Mesothelial cell of epicardium (in vitro differentiated cells): ENCODE results near the gene C12orf56. TPM values are rescaled to one million over a fixed set of nuclear protein-coding genes. Genes with fewer than 3 reads are reported as not detected.
"Not testable (repeated sequence)": the region's sequence is repeated elsewhere in the genome, so short reads cannot be mapped to it uniquely, and the experiment has no call there.

Source experiments
- DNase-seq, 2 experiments: peaks; one replicate each; pipeline ENCODE4 v3.0.0; 2021; ENCODE audit warnings: low spot score in 2 of 2; ENCODE audit not compliant: unreplicated experiment in 2 of 2
- H3K27ac Mint-ChIP-seq: 2 replicates; pipeline ENCODE4 v1.8.0; 2021; ENCODE audit warnings: mixed read lengths
- H3K27me3 Mint-ChIP-seq: 2 replicates; pipeline ENCODE4 v1.8.0; 2021; ENCODE audit warnings: low read depth, mixed read lengths
- H3K36me3 Mint-ChIP-seq: 2 replicates; pipeline ENCODE4 v1.8.0; 2021; ENCODE audit warnings: mixed read lengths
- H3K4me1 Mint-ChIP-seq: 2 replicates; pipeline ENCODE4 v1.8.0; 2021; ENCODE audit warnings: mixed read lengths
- H3K4me3 Mint-ChIP-seq: 2 replicates; pipeline ENCODE4 v1.8.0; 2021; ENCODE audit warnings: mild to moderate bottlenecking, moderate library complexity, mixed read lengths
- H3K9me3 Mint-ChIP-seq: 2 replicates; pipeline ENCODE4 v1.8.0; 2021; ENCODE audit warnings: mixed read lengths
- CTCF ChIP-seq: fragments of 200-600 bp; sonication (generic); IDR thresholded peaks from one replicate; pipeline ENCODE4 v1.5.0; 2021; ENCODE audit warnings: antibody characterized with exemption; ENCODE audit not compliant: unreplicated experiment
- total RNA-seq: library from RNA; stranded (reverse); gene quantifications from 3 replicates; pipeline ENCODE4 v1.2.1, GENCODE V29; 2021

The C12orf56 gene
- total RNA-seq, 1 donor from 2014 or later: 0.45 TPM

- TF ChIP-seq CTCF: no peak
- Mint-ChIP-seq H3K4me3 (no peak overlapping the region), H3K9me3 (peaks cover 52% of the 10 kb centered on the region), H3K27ac (no peak overlapping the region), H3K27me3 (no peaks in the 10 kb centered on the region), H3K36me3 (peaks cover 1% of the 10 kb centered on the region), H3K4me1 (no peaks in the 10 kb centered on the region)
- DNase-seq: no peak
Observed at GRCh38 chr12:64347630-64348029, 42.9 kb downstream of the C12orf56 start.

GRCh38 chr12:64344631-64345030 is 45.9 kb downstream of the C12orf56 start:
- H3K27ac Mint-ChIP-seq, H3K36me3 Mint-ChIP-seq, H3K27me3 Mint-ChIP-seq, H3K4me3 Mint-ChIP-seq, DNase-seq, H3K4me1 Mint-ChIP-seq: not testable (repeated sequence)
- H3K9me3 Mint-ChIP-seq: peaks cover 39% of the 10 kb centered on the region

- not testable (repeated sequence) for DNase-seq, H3K4me1 Mint-ChIP-seq, H3K27ac Mint-ChIP-seq, H3K4me3 Mint-ChIP-seq, H3K36me3 Mint-ChIP-seq, H3K27me3 Mint-ChIP-seq
- H3K9me3 Mint-ChIP-seq: peaks cover 20% of the 10 kb centered on the region
Observed at GRCh38 chr12:64340546-64340945, 50.0 kb downstream of the C12orf56 start.

GRCh38 chr12:64335886-64336466 is 54.6 kb downstream of the C12orf56 start:
- no peak overlapping the region for H3K27ac Mint-ChIP-seq
- no peak for TF ChIP-seq CTCF
- no peak overlapping the region for H3K4me3 Mint-ChIP-seq
- no peaks in the 10 kb centered on the region for H3K36me3 Mint-ChIP-seq
- H3K27me3 Mint-ChIP-seq: peaks cover 3% of the 10 kb centered on the region
- no peaks in the 10 kb centered on the region for H3K4me1 Mint-ChIP-seq
- DNase-seq: no peak
- peaks cover 10% of the 10 kb centered on the region for H3K9me3 Mint-ChIP-seq

GRCh38 chr12:64332938-64333337 is 57.6 kb downstream of the C12orf56 start:
- no peaks in the 10 kb centered on the region for H3K36me3 Mint-ChIP-seq
- no peaks in the 10 kb centered on the region for H3K27me3 Mint-ChIP-seq
- H3K4me1 Mint-ChIP-seq: no peaks in the 10 kb centered on the region
- TF ChIP-seq CTCF: no peak
- no peak overlapping the region for H3K4me3 Mint-ChIP-seq
- no peak overlapping the region for H3K27ac Mint-ChIP-seq
- no peak for DNase-seq
- H3K9me3 Mint-ChIP-seq: peaks cover 5% of the 10 kb centered on the region

GRCh38 chr12:64332296-64332695 is 58.3 kb downstream of the C12orf56 start:
- Mint-ChIP-seq H3K4me3 (no peak overlapping the region), H3K4me1 (no peaks in the 10 kb centered on the region), H3K27me3 (no peaks in the 10 kb centered on the region), H3K36me3 (no peaks in the 10 kb centered on the region), H3K9me3 (peaks cover 5% of the 10 kb centered on the region), H3K27ac (no peak overlapping the region)
- DNase-seq: no peak
- no peak for TF ChIP-seq CTCF

- H3K27ac Mint-ChIP-seq, H3K27me3 Mint-ChIP-seq, H3K36me3 Mint-ChIP-seq, DNase-seq, H3K9me3 Mint-ChIP-seq, H3K4me3 Mint-ChIP-seq, H3K4me1 Mint-ChIP-seq: not testable (repeated sequence)
Observed at GRCh38 chr12:64329031-64329710, 61.4 kb downstream of the C12orf56 start.
